GM12872 (cell line): ENCODE results near the gene CPHXL2.

ENCODE experiments used
- TF ChIP-seq, protein P1 (sequence below): IDR thresholded peaks from 3 replicates; pipeline ENCODE4 v1.5.1; 2011; ENCODE audit warnings: low read depth, mild to moderate bottlenecking, low read length, moderate library complexity; ENCODE audit not compliant: insufficient read depth

CPHXL2 gene

DNA sequence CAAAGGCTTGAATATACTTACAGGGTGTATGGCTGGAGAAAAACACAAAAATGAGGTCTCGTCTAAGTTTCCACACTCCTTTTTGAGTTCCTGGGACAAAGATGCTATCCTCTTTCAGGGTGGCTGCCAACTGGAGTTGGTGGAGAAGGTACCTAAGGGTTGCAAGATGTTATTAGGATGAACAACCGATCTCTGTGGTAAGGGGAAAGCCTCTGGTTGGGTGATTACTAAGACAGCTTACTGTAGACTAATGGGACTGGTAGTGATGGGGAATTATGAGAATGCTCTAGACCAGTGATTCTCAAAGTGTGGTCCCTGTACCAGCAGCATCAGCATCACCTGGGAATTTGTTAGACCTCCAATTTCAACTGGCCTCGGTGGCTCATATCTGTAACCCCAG, 59.7 kb downstream of the CPHXL2 start:
- TF ChIP-seq, protein P1, sequence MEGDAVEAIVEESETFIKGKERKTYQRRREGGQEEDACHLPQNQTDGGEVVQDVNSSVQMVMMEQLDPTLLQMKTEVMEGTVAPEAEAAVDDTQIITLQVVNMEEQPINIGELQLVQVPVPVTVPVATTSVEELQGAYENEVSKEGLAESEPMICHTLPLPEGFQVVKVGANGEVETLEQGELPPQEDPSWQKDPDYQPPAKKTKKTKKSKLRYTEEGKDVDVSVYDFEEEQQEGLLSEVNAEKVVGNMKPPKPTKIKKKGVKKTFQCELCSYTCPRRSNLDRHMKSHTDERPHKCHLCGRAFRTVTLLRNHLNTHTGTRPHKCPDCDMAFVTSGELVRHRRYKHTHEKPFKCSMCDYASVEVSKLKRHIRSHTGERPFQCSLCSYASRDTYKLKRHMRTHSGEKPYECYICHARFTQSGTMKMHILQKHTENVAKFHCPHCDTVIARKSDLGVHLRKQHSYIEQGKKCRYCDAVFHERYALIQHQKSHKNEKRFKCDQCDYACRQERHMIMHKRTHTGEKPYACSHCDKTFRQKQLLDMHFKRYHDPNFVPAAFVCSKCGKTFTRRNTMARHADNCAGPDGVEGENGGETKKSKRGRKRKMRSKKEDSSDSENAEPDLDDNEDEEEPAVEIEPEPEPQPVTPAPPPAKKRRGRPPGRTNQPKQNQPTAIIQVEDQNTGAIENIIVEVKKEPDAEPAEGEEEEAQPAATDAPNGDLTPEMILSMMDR, result no peak

DNA sequence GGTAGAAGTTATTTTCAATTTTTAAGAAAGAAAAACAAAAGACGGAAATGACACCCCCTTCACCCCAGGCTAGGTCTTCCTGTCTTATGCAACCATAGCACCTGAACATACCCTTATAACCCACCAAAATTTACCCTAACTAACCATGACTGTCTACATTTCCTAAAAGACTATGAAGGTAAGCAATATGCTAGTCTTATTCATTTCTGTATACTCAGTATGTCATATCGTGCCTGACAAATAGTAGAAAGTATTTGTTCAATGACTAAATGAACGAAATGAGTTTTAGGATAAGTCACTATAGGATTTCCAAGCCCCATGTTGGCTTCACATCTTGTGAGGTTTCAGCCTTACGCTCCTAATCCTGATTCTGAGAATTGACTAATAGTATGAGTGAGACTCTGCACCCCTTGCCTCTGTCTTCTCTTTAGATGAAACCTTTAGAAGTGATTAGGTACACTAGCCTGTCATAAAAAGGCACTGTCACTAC, 60.2 kb downstream of the CPHXL2 start:
- TF ChIP-seq, protein P1, result no peak

DNA sequence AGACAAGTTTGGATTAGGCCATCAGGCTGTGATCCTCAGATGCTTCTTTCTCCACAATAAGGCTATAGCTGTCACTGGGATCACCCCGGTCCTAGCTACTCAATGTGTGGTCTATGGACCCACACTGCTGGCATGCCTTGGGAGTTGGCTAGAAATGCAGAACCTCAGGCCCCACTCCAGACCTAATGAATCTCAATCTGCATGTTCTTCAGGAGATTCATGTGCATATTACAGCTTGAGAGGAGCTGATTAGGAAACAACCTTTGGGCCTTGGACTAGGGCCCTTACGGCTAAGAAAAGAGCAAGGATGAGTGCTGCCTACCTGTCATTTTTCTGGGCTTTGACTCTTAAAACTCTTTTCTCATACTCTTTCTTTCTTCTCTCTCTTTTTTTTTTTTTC, 61.2 kb downstream of the CPHXL2 start:
- TF ChIP-seq, protein P1, result no peak

DNA sequence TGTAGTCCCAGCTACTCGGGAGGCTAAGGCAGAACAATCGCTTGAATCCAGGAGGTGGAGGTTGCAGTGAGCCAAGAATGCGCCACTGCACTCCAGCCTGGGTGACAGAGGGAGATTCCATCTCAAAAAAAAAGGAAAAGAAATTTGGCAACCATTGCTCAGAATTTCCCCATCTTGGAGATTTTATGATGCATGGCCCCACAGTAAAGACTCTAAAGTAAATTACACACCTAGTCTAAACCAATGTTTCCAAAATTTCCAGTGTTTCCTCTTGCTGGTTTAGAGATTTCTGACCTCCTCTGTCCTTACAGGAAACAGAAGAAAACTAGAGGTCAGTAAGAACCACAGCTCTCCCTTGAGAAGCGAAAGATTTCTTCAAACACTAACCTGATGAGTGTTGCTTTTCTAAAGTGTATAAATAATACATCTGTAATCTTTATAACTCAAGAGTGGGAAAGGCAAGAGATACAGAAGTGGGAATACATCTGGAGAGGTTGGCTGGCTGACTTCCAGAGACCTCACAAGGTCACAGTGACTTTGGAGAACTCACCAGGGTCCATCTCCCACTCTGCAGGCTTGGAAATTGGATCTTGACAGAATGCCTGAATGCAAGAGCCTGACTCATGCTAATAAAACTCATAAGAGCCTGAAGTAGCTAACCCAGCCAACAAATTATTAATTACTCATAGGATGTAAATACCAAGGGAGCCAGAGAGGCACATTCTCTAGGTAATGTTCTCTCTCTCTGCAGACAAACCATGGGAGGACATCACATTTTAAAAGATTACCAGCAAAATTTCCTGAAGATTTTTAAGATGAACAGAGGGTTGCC, 62.5 kb downstream of the CPHXL2 start:
- TF ChIP-seq, protein P1, result no peak
